Measurements from ENCODE around the gene ARFRP1.

Gene ARFRP1

DNA sequence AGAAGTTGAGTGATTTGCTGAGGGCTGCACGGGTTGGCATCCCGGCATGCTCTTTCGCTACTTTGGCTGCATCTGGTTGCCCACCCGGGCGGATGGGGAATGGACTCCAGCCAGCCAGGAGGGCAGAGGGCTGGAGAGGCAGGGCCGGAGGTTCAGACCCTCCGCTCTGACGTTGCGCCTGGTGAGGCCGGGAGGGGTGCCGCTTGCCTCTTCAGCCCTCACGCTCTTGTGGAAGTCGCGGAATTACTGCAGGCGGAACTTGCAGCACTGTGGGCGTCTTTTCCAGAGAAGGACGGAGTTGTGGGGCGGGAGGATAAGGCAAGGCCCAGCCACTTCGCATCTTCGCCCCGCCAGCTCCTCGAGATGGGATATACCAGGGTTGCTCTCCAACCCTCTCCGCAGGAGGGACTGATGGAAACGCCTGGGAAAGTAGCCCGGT is 49.0 kb downstream of the ARFRP1 start:
- DNase-seq (ENCODE audit: low read depth): peak; percentile 50
- peak overlapping the region; percentile 88 for H3K4me3 ChIP-seq (ENCODE audit: low read length)
- TF ChIP-seq, protein P1, sequence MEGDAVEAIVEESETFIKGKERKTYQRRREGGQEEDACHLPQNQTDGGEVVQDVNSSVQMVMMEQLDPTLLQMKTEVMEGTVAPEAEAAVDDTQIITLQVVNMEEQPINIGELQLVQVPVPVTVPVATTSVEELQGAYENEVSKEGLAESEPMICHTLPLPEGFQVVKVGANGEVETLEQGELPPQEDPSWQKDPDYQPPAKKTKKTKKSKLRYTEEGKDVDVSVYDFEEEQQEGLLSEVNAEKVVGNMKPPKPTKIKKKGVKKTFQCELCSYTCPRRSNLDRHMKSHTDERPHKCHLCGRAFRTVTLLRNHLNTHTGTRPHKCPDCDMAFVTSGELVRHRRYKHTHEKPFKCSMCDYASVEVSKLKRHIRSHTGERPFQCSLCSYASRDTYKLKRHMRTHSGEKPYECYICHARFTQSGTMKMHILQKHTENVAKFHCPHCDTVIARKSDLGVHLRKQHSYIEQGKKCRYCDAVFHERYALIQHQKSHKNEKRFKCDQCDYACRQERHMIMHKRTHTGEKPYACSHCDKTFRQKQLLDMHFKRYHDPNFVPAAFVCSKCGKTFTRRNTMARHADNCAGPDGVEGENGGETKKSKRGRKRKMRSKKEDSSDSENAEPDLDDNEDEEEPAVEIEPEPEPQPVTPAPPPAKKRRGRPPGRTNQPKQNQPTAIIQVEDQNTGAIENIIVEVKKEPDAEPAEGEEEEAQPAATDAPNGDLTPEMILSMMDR (conservative IDR thresholded peaks at IDR 0.05; ENCODE audit: low read length): no peak

DNA sequence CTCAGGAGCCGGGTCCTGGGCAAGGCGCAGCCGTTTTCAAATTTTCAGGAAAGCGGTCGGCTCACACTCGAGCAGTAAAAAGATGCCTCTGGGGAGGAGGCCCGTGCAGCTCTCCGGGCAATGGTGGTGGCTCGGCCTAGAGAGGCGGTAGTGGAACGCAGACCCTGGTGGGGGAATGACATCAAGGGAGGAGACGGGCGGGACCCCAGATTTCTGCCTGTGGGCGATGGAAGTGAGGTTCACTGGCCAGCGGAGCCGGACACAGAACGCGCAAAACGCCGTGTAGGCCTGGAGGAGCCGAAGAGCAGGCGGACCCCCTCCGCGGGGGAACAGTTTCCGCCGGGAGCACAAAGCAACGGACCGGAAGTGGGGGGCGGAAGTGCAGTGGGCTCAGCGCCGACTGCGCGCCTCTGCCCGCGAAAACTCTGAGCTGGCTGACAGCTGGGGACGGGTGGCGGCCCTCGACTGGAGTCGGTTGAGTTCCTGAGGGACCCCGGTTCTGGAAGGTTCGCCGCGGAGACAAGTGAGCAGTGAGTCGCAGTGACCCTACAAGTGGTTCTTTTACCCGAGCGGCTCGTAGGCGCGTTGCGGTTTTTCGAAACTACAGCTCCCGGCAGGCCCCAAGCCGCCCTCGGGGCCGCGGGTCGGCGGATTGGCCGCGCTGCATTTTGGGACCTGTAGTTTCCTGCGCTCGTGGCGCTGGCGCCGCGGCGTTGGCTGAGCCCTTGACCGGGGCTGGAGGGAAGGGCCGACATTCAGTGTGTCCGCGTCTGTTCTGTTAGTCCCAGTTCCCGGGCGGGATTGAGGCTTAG is 49.6 kb downstream of the ARFRP1 start, which contains the start of gene RTEL1:
Gene RTEL1 (plus strand): TSS at position 376 of the 812 bp plus-strand sequence. CDS start 1,091 bp downstream, outside the sequence.
- peak; percentile 91 for DNase-seq (ENCODE audit: low read depth)
- H3K4me3 ChIP-seq (ENCODE audit: low read length): peak within 1 kb of the TSS; percentile 88
- TF ChIP-seq, protein P1 (conservative IDR thresholded peaks at IDR 0.05; ENCODE audit: low read length): no peak

DNA sequence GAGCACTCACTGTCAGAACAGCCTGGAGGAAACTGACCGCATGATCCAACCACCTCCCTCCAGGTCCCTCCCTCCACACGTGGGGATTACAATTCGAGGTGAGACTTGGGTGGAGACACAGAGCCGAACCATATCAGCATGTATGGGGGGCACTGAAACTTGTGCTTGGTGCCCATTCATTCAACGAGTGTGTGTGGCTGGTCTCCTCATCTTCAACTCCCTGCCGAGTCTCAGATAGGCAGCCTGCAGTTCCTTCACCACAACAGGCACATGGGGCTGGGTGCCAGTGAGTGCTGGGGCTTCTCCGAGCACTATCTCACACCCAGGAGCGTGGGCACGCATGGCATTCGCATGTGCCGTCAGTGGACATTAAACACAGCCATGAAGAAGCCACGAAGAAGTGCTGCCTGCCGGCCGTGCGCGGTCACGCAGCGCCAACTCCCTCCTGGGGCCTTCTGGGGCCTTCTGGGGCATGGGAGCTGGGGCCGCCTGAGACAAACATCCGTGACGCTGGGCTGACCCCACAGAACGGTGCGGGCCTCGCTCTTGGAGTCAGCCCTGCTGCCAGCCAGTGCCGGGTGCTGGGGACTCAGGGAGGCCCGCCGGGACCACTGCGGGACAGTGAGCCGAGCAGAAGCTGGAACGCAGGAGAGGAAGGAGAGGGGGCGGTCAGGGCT is 50.4 kb downstream of the ARFRP1 start:
- H3K4me3 ChIP-seq (ENCODE audit: low read length): peak overlapping the region; percentile 88
- DNase-seq (ENCODE audit: low read depth): peak; percentile 20
- TF ChIP-seq, protein P1 (conservative IDR thresholded peaks at IDR 0.05; ENCODE audit: low read length): no peak

DNA sequence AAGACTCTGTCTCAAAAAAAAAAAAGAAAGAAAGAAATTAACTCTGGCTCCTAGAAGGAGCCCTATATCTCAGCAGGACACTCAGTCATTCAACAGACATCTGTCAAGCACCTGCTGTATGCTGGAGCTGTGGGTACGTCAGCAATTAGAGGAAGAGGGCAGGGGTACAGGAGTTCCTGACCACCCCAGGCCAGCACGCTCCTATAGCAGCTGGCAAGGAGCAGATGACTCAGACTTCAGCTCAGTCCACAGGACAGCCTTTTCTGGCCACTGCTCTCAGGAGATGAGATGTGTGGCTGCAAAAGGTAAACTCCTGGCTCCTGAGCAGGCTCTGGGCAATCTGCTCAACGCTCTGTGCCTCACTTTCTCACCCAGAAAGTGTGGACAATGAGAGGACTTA is 51.3 kb downstream of the ARFRP1 start:
- H3K4me3 ChIP-seq (ENCODE audit: low read length): no peak overlapping the region
- no peak for DNase-seq (ENCODE audit: low read depth)
- TF ChIP-seq, protein P1 (conservative IDR thresholded peaks at IDR 0.05; ENCODE audit: low read length): no peak

DNA sequence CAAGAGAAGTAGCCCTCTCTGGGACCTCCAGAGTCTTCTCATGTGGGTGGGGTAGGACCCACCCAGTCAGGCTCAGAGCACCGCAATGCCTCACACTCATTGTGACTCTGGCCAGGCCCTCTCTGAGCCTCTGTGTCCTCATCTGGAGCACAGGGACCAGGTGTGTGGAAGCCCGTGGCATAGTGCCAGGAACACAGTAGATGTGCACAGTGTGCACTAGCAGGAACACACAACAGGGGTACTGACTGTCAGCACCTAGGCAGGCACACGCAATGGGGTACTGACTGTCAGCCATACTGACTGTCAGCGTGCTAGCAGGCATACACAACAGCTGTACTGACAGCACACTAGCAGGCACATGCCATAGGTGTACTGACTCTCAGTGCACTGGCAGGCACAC is 52.5 kb downstream of the ARFRP1 start:
- DNase-seq (ENCODE audit: low read depth): no peak
- H3K4me3 ChIP-seq (ENCODE audit: low read length): no peak overlapping the region
- TF ChIP-seq, protein P1 (conservative IDR thresholded peaks at IDR 0.05; ENCODE audit: low read length): no peak

DNA sequence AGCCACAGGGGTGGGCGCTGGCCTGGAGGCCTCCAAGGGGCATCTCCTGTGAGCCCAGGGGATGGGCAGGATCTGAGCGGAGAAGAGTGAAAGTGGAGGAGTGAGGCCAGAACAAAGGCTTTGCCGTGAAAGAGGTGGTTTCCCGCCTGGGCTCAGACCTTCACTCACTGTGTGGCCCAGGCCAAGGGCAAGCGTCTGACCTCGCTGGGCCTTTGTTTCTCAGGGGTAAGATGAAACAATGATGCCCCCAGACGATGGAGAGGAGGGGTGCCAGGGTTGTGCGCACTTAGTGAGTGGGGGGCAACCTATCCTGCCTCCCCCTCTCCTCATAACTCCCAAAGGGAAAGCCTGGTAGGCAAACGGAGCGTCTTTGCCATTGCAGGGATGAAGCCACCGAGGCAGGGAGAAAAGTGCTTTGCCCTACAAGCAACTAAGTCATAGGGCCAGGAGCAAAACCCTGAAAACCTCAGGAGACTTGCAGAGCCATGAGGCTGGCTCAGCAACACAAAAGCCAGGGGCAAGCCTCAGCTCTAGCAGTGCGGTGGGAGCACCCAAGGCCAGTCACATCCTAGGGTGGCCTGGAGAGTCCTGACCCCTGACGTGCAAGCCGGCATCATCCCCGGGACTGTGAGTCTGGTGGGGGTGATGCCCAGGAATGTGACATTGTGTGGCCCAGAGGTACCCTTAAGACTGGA is 53.7 kb downstream of the ARFRP1 start:
- TF ChIP-seq, protein P1 (conservative IDR thresholded peaks at IDR 0.05; ENCODE audit: low read length): no peak
- no peak for DNase-seq (ENCODE audit: low read depth)
- no peak overlapping the region; the same call in 1 of the 2 replicates for H3K4me3 ChIP-seq (ENCODE audit: low read length)

Data from AG10803 (cell line).